NCI-H2196 (cell line): Measurements from ENCODE around the gene OMA1.

Experiments
- DNase-seq: peaks from one replicate; lab custom pipeline; 2025; ENCODE audit not compliant: unreplicated experiment; lab: John Stamatoyannopoulos, UW

The OMA1 gene

DNA sequence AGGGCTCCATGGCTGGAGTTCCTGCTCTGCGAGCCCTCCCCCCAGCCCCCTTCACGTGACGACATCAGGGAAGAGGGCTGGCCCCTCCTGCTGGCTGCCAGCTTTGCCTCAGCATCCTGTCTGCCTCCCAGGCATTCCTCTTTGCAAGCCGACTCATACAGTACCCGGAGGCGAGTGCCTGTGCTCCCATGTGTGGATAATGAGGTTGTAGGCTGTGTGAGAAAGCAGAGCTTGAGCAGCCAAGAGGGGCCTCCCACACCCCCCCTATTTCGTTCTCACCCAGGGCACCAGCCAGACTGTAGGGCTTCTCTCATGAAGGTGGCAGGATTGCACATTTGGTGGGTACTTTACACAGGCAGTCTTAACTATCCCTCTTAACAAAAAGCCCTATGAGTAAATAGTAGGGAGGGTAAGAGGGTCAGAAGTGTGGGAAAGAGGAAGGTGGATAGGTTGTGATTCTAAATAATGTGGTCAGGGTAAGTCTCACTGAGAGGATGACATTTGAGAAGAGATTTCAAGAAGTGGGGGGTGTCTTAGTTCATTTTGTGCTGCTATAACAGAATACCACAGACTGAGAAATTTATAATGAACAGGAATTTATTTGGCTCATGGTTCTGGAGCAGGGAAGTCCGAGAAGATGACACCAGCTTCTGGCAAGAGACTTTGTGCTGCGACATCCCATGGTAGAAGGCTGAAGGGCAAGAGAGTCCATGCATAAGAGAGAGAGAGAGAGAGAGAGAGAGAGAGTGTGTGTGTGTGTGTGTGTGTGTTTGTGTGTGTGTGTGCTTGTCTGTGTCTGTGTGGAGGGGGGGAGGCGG lies 113.5 kb downstream of the OMA1 start:
- DNase-seq = no peak

DNA sequence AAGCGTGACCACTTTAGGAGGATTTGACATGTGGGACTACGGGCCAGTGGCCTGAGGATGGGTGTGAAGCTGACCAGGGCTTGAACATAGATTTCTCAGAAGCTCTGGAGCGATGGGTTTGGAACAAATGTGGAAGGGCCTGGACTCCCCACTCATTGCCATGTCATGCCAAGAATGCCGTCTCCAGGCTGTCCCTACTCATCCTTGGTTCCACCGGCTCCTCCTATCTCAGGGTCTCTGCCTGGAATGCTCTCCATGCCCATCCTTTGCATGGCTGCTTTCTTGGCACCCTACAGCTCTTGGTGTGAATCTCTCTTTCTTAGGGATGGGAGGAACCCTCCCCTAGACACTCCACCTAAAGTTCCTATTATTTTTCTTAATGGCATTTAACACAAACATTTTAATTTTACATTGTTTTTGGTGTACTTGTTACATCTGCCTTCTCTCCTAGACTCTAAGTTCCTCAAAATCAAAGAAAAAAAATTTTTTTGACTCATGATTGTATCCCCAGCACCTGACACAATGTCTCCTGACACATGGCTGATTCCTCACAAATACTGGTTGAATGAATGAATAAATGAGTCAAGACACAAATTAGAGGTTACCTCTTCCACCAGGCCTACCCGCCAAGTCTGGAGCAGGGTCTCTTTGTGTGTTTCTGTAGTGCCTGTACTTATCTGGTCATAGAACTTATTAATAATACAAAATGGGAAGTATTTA lies 114.5 kb downstream of the OMA1 start:
- DNase-seq = no peak
